GM19240 (cell line): ENCODE results near the gene VPS8.

Experiments
- DNase-seq: peaks from one replicate; pipeline ENCODE4 v3.0.0; 2011; ENCODE audit warnings: low spot score; ENCODE audit not compliant: insufficient read length

Gene VPS8

GRCh38 chr3:185051801-185052200, 239.8 kb downstream of the VPS8 start:
- no peak for DNase-seq

- DNase-seq: no peak
Measured at GRCh38 chr3:185052631-185053030, 240.7 kb downstream of the VPS8 start.

- DNase-seq: no peak
Measured at GRCh38 chr3:185056908-185057307, 244.9 kb downstream of the VPS8 start.

- DNase-seq: no peak
Measured at GRCh38 chr3:185057829-185058228, 245.9 kb downstream of the VPS8 start.

- DNase-seq: no peak
Measured at GRCh38 chr3:185058796-185059195, 246.8 kb downstream of the VPS8 start.

GRCh38 chr3:185059766-185060165, 247.8 kb downstream of the VPS8 start:
- no peak for DNase-seq

- no peak for DNase-seq
Measured at GRCh38 chr3:185060655-185061054, 248.7 kb downstream of the VPS8 start.

- DNase-seq: no peak
Measured at GRCh38 chr3:185062191-185062590, 250.2 kb downstream of the VPS8 start.

GRCh38 chr3:185063431-185063830, 251.5 kb downstream of the VPS8 start:
- no peak for DNase-seq

GRCh38 chr3:185065059-185065458, 253.1 kb downstream of the VPS8 start:
- DNase-seq: no peak

- DNase-seq: no peak
Measured at GRCh38 chr3:185066251-185066650, 254.3 kb downstream of the VPS8 start.

- no peak for DNase-seq
Measured at GRCh38 chr3:185067173-185067572, 255.2 kb downstream of the VPS8 start.

- no peak for DNase-seq
Measured at GRCh38 chr3:185069037-185070030, 257.4 kb downstream of the VPS8 start.

GRCh38 chr3:185070491-185071286, 258.7 kb downstream of the VPS8 start:
- DNase-seq: no peak

- DNase-seq: no peak
Measured at GRCh38 chr3:185071287-185071800, 259.4 kb downstream of the VPS8 start.

- DNase-seq: no peak
Measured at GRCh38 chr3:185075547-185075946, 263.6 kb downstream of the VPS8 start.

GRCh38 chr3:185076219-185076618, 264.3 kb downstream of the VPS8 start:
- DNase-seq: no peak

GRCh38 chr3:185079625-185080024, 267.7 kb downstream of the VPS8 start:
- no peak for DNase-seq

- DNase-seq: no peak
Measured at GRCh38 chr3:185081521-185081920, 269.6 kb downstream of the VPS8 start.

- DNase-seq: no peak
Measured at GRCh38 chr3:185082149-185082548, 270.2 kb downstream of the VPS8 start.

- no peak for DNase-seq
Measured at GRCh38 chr3:185082829-185083228, 270.9 kb downstream of the VPS8 start.

GRCh38 chr3:185084402-185084801, 272.4 kb downstream of the VPS8 start:
- DNase-seq: no peak
